HCT116 (cell line): ENCODE measurements around the gene HOXD3.
A peak's percentile ranks its signal among the peaks of the same experiment; 100 is the strongest.

ENCODE experiments used
- EZH2phosphoT487 ChIP-seq: fragments of 200-600 bp; IDR thresholded peaks from 2 replicates; pipeline ENCODE4 v1.6.1; 2018; ENCODE audit warnings: antibody characterized with exemption, borderline replicate concordance
- POLR2A ChIP-seq: IDR thresholded peaks from 2 replicates; pipeline ENCODE4 v1.7.0; 2011; ENCODE audit warnings: borderline replicate concordance; ENCODE audit not compliant: insufficient read depth, insufficient read length; ENCODE audit errors: extremely low read depth
- RAD21 ChIP-seq: IDR thresholded peaks from 2 replicates; pipeline ENCODE4 v1.6.1; 2012; ENCODE audit warnings: low read depth, mild to moderate bottlenecking
- ZBTB33 ChIP-seq: IDR thresholded peaks from 2 replicates; pipeline ENCODE4 v1.6.1; 2011; ENCODE audit warnings: mild to moderate bottlenecking, low read length, moderate library complexity; ENCODE audit not compliant: insufficient replicate concordance; ENCODE audit errors: extremely low read depth
- TF ChIP-seq, protein P1 (sequence below): IDR thresholded peaks from 2 replicates; pipeline ENCODE4 v1.6.1; 2012

DNA sequence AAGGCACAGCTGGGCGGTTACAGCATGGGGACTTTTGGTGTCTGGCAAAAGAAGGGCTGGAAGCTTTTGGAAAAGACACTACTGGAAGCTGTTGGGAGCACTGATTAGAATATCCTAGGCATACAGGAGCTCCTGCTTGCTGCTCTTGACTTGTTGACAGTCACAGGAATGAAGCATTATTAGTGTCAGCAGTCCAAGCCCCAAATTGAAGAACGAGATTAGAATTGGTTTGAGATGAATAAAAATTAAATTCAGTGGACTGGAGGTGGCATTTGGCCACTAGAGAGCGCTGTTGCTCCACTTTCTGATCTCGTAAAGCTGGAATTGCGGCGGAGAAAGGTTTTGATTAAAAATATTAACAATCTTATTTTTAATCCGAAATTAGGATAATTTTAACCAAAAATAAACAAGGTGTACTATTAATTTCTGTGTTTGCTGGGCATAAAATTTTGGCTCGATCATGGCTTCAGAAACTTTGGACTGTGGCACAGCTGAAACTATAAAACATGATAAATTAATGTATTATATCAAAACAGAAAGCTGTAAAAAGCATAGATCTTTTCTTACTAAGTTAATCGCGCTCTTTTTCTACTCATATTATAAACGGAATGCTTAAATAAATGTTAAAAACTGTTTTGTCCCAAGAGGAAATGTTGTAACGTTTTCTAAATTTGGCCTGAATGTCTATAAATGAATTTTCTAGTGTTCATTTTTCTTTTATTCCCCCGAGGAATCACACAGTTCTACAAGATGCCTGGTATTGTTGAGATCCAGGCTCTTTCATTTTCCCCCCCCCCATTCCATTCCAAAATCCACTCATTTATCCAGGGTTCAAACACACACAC lies 30.0 kb upstream of the HOXD3 start:
- TF ChIP-seq EZH2phosphoT487 (no peak), POLR2A (no peak), ZBTB33 (no peak), RAD21 (peak; percentile 93)
- TF ChIP-seq, protein P1, sequence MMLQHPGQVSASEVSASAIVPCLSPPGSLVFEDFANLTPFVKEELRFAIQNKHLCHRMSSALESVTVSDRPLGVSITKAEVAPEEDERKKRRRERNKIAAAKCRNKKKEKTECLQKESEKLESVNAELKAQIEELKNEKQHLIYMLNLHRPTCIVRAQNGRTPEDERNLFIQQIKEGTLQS: no peak
